RWPE2 (cell line): ENCODE results near the gene PCDHA7.
"Not testable (repeated sequence)": the region's sequence is repeated elsewhere in the genome, so short reads cannot be mapped to it uniquely, and the experiment has no call there.

Source experiments
- ATAC-seq: fragments of 200-7000 bp; cut with Tn5 transposase; 3 replicates; pipeline ENCODE4 v1.9.1; 2021; ENCODE audit warnings: low read depth
- DNase-seq: peaks from one replicate; pipeline ENCODE4 v3.0.0-alpha.2; 2020; ENCODE audit warnings: low spot score
- H3K27ac ChIP-seq: fragments of 450-650 bp; 2 replicates; pipeline ENCODE4 v1.5.1; 2017; ENCODE audit warnings: mild to moderate bottlenecking; ENCODE audit not compliant: poor library complexity, severe bottlenecking
- H3K27me3 ChIP-seq: fragments of 250-450 bp; sonication (Bioruptor Pico); 2 replicates; pipeline ENCODE4 v1.5.1; 2021; ENCODE audit warnings: mild to moderate bottlenecking, moderate library complexity; ENCODE audit not compliant: insufficient read depth, poor library complexity, severe bottlenecking
- H3K36me3 ChIP-seq: fragments of 250-450 bp; sonication (Bioruptor Pico); 2 replicates; pipeline ENCODE4 v1.5.1; 2020; ENCODE audit warnings: low read depth, mild to moderate bottlenecking, moderate library complexity
- H3K4me1 ChIP-seq: fragments of 250-450 bp; sonication (Bioruptor Pico); 2 replicates; pipeline ENCODE4 v1.5.1; 2021; ENCODE audit warnings: mild to moderate bottlenecking, moderate library complexity; ENCODE audit not compliant: insufficient read depth, poor library complexity, severe bottlenecking
- H3K4me3 ChIP-seq: fragments of 250-450 bp; sonication (Bioruptor Pico); 2 replicates; pipeline ENCODE4 v1.5.1; 2021; ENCODE audit warnings: mild to moderate bottlenecking, moderate library complexity; ENCODE audit not compliant: severe bottlenecking
- H3K9me3 ChIP-seq: fragments of 250-450 bp; sonication (Bioruptor Pico); 2 replicates; pipeline ENCODE4 v1.5.1; 2021; ENCODE audit warnings: mild to moderate bottlenecking, moderate library complexity; ENCODE audit not compliant: severe bottlenecking
- TF ChIP-seq, protein P1 (sequence below): fragments of 450-650 bp; IDR thresholded peaks from one replicate; pipeline ENCODE4 v1.5.1; 2017; ENCODE audit warnings: mild to moderate bottlenecking, moderate library complexity; ENCODE audit not compliant: poor library complexity, severe bottlenecking

The PCDHA7 gene

DNA sequence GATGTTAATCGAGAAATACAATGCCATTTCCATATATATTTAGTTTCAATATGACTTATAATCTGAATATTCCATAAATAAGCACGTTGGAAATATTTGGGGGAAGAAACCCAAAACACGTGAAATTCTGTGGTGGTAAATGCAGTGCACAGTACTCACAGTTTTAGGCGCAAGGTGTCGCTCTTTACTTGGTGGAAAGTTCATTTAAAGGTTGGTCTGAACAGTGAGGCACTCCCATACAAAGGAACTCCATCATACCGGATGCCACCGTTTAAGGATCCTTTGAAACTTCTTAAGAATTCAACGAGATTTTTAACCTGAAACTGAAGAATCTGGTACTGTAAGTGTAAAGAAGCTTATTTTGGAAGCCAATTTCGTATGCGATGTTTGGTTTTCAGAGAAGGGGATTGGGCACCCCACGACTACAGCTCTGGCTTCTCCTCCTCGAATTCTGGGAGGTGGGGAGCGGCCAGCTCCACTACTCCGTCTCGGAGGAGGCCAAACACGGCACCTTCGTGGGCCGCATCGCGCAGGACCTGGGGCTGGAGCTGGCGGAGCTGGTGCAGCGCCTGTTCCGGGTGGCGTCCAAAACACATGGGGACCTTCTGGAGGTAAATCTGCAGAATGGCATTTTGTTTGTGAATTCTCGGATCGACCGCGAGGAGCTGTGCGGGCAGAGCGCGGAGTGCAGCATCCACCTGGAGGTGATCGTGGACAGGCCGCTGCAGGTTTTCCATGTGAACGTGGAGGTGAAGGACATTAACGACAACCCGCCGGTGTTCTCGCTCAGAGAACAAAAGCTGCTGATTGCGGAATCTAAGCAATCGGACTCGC is 34.9 kb downstream of the PCDHA7 start, which contains the start of gene PCDHA11:
Gene PCDHA11, plus strand, starts transcription at position 237 of the 834 bp plus-strand sequence. Its CDS starts 147 bp downstream, at position 384.
- DNase-seq (no peak), ATAC-seq (peak; percentile 97)
- Histone ChIP-seq H3K27me3 (peaks cover 75% of the 10 kb centered on the region), H3K36me3 (no peaks in the 10 kb centered on the region), H3K9me3 (no peaks in the 10 kb centered on the region), H3K27ac (no peak within 1 kb of the TSS), H3K4me3 (peak within 1 kb of the TSS; percentile 23), H3K4me1 (no peaks in the 10 kb centered on the region)
- TF ChIP-seq, protein P1, sequence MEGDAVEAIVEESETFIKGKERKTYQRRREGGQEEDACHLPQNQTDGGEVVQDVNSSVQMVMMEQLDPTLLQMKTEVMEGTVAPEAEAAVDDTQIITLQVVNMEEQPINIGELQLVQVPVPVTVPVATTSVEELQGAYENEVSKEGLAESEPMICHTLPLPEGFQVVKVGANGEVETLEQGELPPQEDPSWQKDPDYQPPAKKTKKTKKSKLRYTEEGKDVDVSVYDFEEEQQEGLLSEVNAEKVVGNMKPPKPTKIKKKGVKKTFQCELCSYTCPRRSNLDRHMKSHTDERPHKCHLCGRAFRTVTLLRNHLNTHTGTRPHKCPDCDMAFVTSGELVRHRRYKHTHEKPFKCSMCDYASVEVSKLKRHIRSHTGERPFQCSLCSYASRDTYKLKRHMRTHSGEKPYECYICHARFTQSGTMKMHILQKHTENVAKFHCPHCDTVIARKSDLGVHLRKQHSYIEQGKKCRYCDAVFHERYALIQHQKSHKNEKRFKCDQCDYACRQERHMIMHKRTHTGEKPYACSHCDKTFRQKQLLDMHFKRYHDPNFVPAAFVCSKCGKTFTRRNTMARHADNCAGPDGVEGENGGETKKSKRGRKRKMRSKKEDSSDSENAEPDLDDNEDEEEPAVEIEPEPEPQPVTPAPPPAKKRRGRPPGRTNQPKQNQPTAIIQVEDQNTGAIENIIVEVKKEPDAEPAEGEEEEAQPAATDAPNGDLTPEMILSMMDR: peak; percentile 84

DNA sequence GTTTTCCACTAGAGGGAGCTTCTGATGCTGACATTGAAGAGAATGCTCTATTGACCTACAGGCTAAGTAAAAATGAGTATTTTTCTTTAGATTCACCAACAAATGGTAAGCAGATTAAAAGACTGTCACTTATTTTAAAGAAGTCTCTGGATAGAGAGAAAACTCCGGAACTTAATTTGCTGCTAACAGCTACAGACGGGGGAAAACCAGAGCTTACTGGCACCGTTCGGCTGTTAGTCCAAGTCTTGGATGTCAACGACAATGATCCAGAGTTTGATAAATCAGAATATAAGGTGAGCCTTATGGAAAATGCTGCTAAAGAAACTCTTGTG is 35.5 kb downstream of the PCDHA7 start:
- no peaks in the 10 kb centered on the region for H3K4me1 ChIP-seq
- TF ChIP-seq, protein P1: no peak
- no peaks in the 10 kb centered on the region for H3K9me3 ChIP-seq
- H3K36me3 ChIP-seq: no peaks in the 10 kb centered on the region
- DNase-seq (no peak), ATAC-seq (0 out of 3 replicates have a peak, but pooled peaks have one; percentile 48)
- H3K27ac ChIP-seq: no peak overlapping the region
- peak overlapping the region; percentile 23 for H3K4me3 ChIP-seq
- peaks cover 72% of the 10 kb centered on the region for H3K27me3 ChIP-seq

DNA sequence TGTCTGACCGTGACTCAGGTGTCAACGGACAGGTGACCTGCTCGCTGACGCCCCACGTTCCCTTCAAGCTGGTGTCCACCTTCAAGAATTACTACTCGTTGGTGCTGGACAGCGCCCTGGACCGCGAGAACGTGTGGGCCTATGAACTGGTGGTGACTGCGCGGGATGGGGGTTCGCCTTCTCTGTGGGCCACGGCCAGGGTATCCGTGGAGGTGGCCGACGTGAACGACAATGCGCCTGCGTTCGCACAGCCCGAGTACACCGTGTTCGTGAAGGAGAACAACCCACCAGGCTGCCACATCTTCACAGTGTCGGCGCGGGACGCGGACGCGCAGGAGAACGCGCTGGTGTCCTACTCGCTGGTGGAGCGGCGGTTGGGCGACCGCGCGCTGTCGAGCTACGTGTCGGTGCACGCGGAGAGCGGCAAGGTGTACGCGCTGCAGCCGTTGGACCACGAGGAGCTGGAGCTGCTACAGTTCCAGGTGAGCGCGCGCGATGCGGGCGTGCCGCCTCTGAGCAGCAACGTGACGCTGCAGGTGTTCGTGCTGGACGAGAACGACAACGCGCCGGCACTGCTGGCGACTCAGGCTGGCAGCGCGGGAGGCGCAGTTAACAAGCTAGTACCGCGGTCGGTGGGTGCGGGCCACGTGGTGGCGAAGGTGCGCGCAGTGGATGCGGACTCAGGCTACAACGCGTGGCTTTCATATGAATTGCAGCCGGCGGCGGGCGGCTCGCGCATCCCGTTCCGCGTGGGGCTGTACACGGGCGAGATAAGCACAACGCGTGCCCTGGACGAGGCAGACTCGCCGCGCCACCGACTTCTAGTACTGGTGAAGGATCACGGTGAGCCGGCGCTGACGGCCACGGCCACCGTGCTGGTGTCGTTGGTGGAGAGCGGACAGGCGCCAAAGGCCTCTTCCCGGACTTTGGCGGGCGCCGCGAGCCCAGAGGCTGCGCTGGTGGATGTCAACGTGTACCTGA is 36.4 kb downstream of the PCDHA7 start:
- ATAC-seq (no peak), DNase-seq (peak; percentile 59)
- no peaks in the 10 kb centered on the region for H3K9me3 ChIP-seq
- H3K27ac ChIP-seq: no peak overlapping the region
- peaks cover 69% of the 10 kb centered on the region for H3K27me3 ChIP-seq
- no peak overlapping the region for H3K4me3 ChIP-seq
- H3K36me3 ChIP-seq: no peaks in the 10 kb centered on the region
- H3K4me1 ChIP-seq: no peaks in the 10 kb centered on the region
- TF ChIP-seq, protein P1: no peak

- peak within 1 kb of the TSS; percentile 3 for H3K27ac ChIP-seq
- ATAC-seq (peak; percentile 80), DNase-seq (peak; percentile 54)
- H3K9me3 ChIP-seq: peaks cover 2% of the 10 kb centered on the region
- H3K36me3 ChIP-seq: no peaks in the 10 kb centered on the region
- H3K27me3 ChIP-seq: peaks cover 45% of the 10 kb centered on the region
- H3K4me1 ChIP-seq: no peaks in the 10 kb centered on the region
- peak within 1 kb of the TSS; percentile 32 for H3K4me3 ChIP-seq
- TF ChIP-seq, protein P1: peak; percentile 82
Measured at GRCh38 chr5:140875085-140876065, 41.3 kb downstream of the PCDHA7 start, which contains the start of gene PCDHA12. Gene PCDHA12 (plus strand): TSS chr5:140875308. CDS start chr5:140875473, 165 bp downstream.

DNA sequence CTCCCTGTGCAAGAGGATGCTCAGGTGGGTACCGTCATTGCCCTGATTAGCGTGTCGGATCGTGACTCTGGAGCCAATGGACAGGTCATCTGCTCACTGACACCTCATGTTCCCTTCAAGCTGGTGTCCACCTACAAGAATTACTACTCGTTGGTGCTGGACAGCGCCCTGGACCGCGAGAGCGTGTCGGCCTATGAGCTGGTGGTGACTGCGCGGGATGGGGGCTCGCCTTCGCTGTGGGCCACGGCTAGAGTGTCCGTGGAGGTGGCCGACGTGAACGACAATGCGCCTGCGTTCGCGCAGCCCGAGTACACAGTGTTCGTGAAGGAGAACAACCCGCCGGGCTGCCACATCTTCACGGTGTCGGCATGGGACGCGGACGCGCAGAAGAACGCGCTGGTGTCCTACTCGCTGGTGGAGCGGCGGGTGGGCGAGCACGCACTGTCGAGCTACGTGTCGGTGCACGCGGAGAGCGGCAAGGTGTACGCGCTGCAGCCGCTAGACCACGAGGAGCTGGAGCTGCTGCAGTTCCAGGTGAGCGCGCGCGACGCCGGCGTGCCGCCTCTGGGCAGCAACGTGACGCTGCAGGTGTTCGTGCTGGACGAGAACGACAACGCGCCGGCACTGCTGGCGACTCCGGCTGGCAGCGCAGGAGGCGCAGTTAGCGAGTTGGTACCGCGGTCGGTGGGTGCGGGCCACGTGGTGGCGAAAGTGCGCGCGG is 42.6 kb downstream of the PCDHA7 start:
- DNase-seq: peak; percentile 55
- H3K27ac ChIP-seq, ATAC-seq, H3K9me3 ChIP-seq, H3K36me3 ChIP-seq, H3K4me3 ChIP-seq, H3K4me1 ChIP-seq: not testable (repeated sequence)
- H3K27me3 ChIP-seq: peaks cover 40% of the 10 kb centered on the region
